HG02642 (cell line): Measurements from ENCODE around the gene SLC26A5.
A peak's percentile ranks its signal among the peaks of the same experiment; 100 is the strongest.

Experiments
- ATAC-seq: cut with Tn5 transposase; IDR thresholded peaks from one replicate; pipeline ENCODE4 v1.9.1; 2021; ENCODE audit warnings: mild to moderate bottlenecking; ENCODE audit not compliant: unreplicated experiment, poor library complexity

The SLC26A5 gene

GRCh38 chr7:103348959-103349358 is 97.0 kb downstream of the SLC26A5 start:
- ATAC-seq: no peak

- ATAC-seq: no peak
Measured at GRCh38 chr7:103348452-103348851, 97.6 kb downstream of the SLC26A5 start.

GRCh38 chr7:103347507-103348267 is 98.3 kb downstream of the SLC26A5 start, which contains the start of gene PSMC2:
TSS of gene PSMC2 (plus strand) at chr7:103347643. CDS start at chr7:103347712, 69 bp downstream.
- ATAC-seq: peak; percentile 75

GRCh38 chr7:103346396-103346795 is 99.6 kb downstream of the SLC26A5 start:
- ATAC-seq: no peak

GRCh38 chr7:103344453-103345149 is 101.4 kb downstream of the SLC26A5 start, which contains the start of gene DNAJC2:
TSS of gene DNAJC2 (minus strand) at chr7:103344767. CDS start at chr7:103344622, 145 bp downstream.
- peak; percentile 83 for ATAC-seq

GRCh38 chr7:103343758-103344452 is 102.1 kb downstream of the SLC26A5 start:
- peak; percentile 21 for ATAC-seq

GRCh38 chr7:103343332-103343731 is 102.7 kb downstream of the SLC26A5 start:
- no peak for ATAC-seq

- no peak for ATAC-seq
Measured at GRCh38 chr7:103341466-103341865, 104.5 kb downstream of the SLC26A5 start.

GRCh38 chr7:103338864-103339263 is 107.1 kb downstream of the SLC26A5 start:
- ATAC-seq: no peak

GRCh38 chr7:103336761-103337160 is 109.2 kb downstream of the SLC26A5 start:
- ATAC-seq: no peak

- no peak for ATAC-seq
Measured at GRCh38 chr7:103325744-103326143, 120.3 kb downstream of the SLC26A5 start.
